Gastroesophageal sphincter (tissue), 2 donors: ENCODE data around the gene JAK3.

Source experiments
- EP300 ChIP-seq: sonication (generic); formaldehyde crosslinking; IDR thresholded peaks from one replicate; pipeline ENCODE4 v1.6.1; 2017; ENCODE audit warnings: antibody characterized with exemption, mild to moderate bottlenecking
- POLR2AphosphoS5 ChIP-seq: sonication (generic); formaldehyde crosslinking; IDR thresholded peaks from one replicate; pipeline ENCODE4 v1.6.1; 2017; ENCODE audit warnings: antibody characterized with exemption

DNA sequence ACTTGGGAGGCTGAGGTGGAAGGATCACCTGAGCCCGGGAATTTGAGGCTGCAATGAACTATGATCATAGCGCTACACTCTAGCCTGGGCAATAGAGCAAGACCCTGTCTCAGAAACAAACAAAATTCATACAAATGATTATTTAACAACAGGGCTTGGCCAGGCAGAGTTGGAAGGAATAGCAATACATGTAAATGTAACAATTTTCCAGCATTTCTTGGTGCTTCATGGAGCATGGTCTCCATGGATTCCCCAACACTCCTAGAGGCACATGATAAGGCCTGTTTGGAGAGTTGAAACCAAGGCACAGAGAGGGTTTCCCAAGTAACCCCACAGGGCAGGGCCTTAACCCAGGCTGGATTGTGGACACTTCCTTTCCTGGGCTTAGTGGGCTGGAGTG lies 36.7 kb downstream of the JAK3 start:
- TF ChIP-seq EP300 (no peak), POLR2AphosphoS5 (no peak)
